Mucosa of stomach (tissue), 1 donor: ENCODE measurements around the gene LIMS1.
"Not testable (repeated sequence)": the region's sequence is repeated elsewhere in the genome, so short reads cannot be mapped to it uniquely, and the experiment has no call there.

Experiments
- H3K27me3 ChIP-seq: one replicate; pipeline ENCODE4 v1.7.0; 2013; ENCODE audit warnings: mild to moderate bottlenecking, low read length; ENCODE audit not compliant: control insufficient read depth, insufficient read depth
- H3K36me3 ChIP-seq: one replicate; pipeline ENCODE4 v1.7.0; 2013; ENCODE audit warnings: low read length; ENCODE audit not compliant: control insufficient read depth, insufficient read depth
- H3K4me1 ChIP-seq: one replicate; pipeline ENCODE4 v1.7.0; 2013; ENCODE audit warnings: mild to moderate bottlenecking, low read length; ENCODE audit not compliant: control insufficient read depth, insufficient read depth
- H3K4me3 ChIP-seq: one replicate; pipeline ENCODE4 v1.7.0; 2013; ENCODE audit warnings: low read length
- H3K9ac ChIP-seq: one replicate; pipeline ENCODE4 v1.7.0; 2013; ENCODE audit warnings: mild to moderate bottlenecking, low read length, moderate library complexity
- H3K9me3 ChIP-seq: one replicate; pipeline ENCODE4 v1.7.0; 2013; ENCODE audit warnings: mild to moderate bottlenecking, low read length, moderate library complexity; ENCODE audit not compliant: control insufficient read depth
- donor health status: Pancreatic carcinoma.

Gene LIMS1

DNA sequence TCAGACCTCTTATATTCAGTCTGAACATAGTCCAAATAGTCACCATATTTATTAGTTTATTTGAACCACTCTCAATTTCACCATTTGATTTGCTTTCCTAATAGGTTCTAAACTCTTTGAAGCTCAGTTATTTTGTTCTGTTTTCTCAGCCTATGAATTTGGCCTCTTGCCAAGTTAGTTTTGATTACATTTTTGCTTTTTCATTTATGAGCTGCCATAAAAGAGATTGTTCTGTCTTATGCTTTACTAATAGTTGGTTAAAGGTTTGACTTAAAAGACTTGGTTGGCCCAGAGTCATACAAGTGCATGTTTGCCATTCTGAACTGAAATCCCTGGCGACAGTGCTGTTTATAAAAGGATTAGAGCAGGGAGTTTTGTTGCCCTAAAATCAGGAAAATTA is 99.1 kb downstream of the LIMS1 start:
- H3K36me3 ChIP-seq, result no peaks in the 10 kb centered on the region
- H3K4me1 ChIP-seq, result peaks cover 53% of the 10 kb centered on the region
- no peaks in the 10 kb centered on the region for H3K9me3 ChIP-seq
- no peaks in the 10 kb centered on the region for H3K27me3 ChIP-seq
- H3K4me3 ChIP-seq, result no peak overlapping the region
- H3K9ac ChIP-seq, result no peak overlapping the region

DNA sequence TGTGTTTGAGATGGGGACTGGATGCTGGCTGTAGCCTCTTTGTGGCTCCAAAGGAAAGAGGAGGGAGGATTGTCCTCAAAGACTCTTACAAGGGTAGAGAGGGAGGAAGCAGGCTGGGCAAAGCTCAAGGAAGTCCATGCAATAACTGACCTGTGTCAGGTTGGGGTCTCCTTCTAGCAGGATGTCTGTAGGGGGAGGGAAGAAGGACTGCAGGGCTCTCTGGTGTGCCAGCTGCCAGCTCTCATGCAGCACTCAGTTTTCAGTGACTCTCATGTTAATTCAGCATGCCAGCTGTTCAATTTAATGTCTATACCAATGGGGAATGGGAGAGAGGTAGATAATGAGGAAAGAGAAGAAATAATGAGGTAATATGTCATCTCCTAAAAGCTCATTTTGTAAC is 99.7 kb downstream of the LIMS1 start:
- Histone ChIP-seq H3K9ac (no peak overlapping the region), H3K36me3 (no peaks in the 10 kb centered on the region), H3K4me1 (peaks cover 54% of the 10 kb centered on the region), H3K4me3 (no peak overlapping the region), H3K9me3 (no peaks in the 10 kb centered on the region), H3K27me3 (no peaks in the 10 kb centered on the region)

GRCh38 chr2:108634576-108635160 is 100.4 kb downstream of the LIMS1 start:
- Histone ChIP-seq H3K27me3 (no peaks in the 10 kb centered on the region), H3K4me3 (no peak overlapping the region), H3K36me3 (no peaks in the 10 kb centered on the region), H3K9ac (no peak overlapping the region), H3K9me3 (no peaks in the 10 kb centered on the region), H3K4me1 (peaks cover 54% of the 10 kb centered on the region)

GRCh38 chr2:108635630-108636354 is 101.5 kb downstream of the LIMS1 start:
- Histone ChIP-seq H3K9ac (no peak overlapping the region), H3K36me3 (no peaks in the 10 kb centered on the region), H3K9me3 (no peaks in the 10 kb centered on the region), H3K4me3 (no peak overlapping the region), H3K27me3 (no peaks in the 10 kb centered on the region), H3K4me1 (peaks cover 54% of the 10 kb centered on the region)

GRCh38 chr2:108637304-108637669 is 103.0 kb downstream of the LIMS1 start:
- Histone ChIP-seq H3K9me3 (no peaks in the 10 kb centered on the region), H3K4me3 (no peak overlapping the region), H3K36me3 (no peaks in the 10 kb centered on the region), H3K9ac (no peak overlapping the region), H3K4me1 (peaks cover 48% of the 10 kb centered on the region), H3K27me3 (no peaks in the 10 kb centered on the region)

- Histone ChIP-seq H3K27me3 (no peaks in the 10 kb centered on the region), H3K4me3 (no peak overlapping the region), H3K4me1 (peaks cover 23% of the 10 kb centered on the region), H3K9ac (no peak overlapping the region), H3K36me3 (no peaks in the 10 kb centered on the region), H3K9me3 (no peaks in the 10 kb centered on the region)
These were observed 106.5 kb downstream of the LIMS1 start for GRCh38 chr2:108640731-108641130.

DNA sequence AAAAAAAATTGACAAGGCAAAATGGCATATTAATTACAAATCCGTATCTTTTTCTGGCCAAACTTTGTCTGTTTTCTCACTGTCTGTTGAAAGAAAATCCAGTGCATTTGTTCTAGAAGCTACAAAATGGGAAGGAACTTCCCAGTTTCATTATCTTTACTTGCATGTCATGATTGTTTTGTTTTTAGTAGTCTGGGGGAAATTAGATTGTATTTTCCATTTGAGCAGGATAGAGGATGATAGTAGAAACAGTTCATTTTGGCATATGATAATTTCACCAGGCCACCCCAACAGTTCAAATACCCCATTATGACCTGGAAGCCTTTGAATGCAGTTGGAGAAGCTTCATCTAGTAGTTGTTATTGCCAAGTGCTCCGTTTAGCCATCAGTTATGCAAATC is 107.5 kb downstream of the LIMS1 start:
- no peaks in the 10 kb centered on the region for H3K27me3 ChIP-seq
- H3K4me1 ChIP-seq, result peaks cover 13% of the 10 kb centered on the region
- H3K4me3 ChIP-seq, result no peak overlapping the region
- H3K36me3 ChIP-seq, result no peaks in the 10 kb centered on the region
- no peaks in the 10 kb centered on the region for H3K9me3 ChIP-seq
- no peak overlapping the region for H3K9ac ChIP-seq

DNA sequence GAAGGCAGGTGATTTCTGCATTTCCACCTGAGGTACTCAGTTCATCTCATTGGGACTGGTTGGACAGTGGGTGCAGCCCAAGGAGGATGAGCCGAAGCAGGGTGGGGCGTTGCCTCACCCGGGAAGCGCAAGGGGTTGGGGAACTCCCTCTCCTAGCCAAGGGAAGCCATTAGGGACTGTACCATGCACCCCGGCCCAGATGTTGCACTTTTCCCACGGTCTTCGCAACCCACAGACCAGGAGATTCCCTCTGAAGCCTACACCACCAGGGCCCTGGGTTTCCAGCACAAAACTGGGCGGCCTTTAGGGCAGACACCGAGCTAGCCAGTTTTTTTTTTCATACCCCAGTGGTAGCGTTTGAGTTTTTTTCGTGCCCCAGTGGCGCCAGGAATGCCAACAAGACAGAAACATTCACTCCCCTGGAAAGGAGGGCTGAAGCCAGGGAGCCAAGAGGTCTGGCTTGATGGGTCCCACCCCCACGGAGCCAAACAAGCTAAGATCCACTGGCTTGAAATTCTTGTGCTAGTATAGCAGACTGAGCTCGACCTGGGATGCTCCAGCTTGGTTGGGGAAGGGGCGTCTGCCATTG is 109.1 kb downstream of the LIMS1 start:
- no peaks in the 10 kb centered on the region for H3K36me3 ChIP-seq
- H3K9ac ChIP-seq, result no peak overlapping the region

DNA sequence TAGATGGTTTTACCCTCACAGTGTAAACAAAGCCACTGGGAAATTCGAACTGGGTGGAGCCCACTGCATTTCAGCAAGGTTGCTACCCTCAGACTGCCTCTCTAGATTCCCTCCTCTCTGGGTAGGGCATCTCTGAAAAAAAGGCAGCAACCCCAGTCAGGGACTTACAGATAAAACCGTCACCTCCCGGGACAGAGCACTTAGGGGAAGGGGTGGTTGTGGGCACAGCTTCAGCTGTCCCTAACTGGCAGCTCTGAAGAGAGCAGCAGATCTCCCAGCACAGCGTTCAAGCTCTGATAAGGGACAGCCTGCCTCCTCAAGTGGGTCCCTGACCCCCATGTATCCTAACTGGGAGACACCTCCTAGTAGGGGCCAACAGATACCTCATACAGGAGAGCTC is 109.6 kb downstream of the LIMS1 start:
- H3K4me1 ChIP-seq, H3K27me3 ChIP-seq, H3K9me3 ChIP-seq, H3K36me3 ChIP-seq, H3K4me3 ChIP-seq, H3K9ac ChIP-seq: not testable (repeated sequence)

More for the DNA sequence above, 109.1 kb downstream of the LIMS1 start:
- Histone ChIP-seq H3K27me3 (no peaks in the 10 kb centered on the region), H3K4me1 (peaks cover under 1% of the 10 kb centered on the region), H3K9me3 (no peaks in the 10 kb centered on the region), H3K4me3 (no peak overlapping the region)

DNA sequence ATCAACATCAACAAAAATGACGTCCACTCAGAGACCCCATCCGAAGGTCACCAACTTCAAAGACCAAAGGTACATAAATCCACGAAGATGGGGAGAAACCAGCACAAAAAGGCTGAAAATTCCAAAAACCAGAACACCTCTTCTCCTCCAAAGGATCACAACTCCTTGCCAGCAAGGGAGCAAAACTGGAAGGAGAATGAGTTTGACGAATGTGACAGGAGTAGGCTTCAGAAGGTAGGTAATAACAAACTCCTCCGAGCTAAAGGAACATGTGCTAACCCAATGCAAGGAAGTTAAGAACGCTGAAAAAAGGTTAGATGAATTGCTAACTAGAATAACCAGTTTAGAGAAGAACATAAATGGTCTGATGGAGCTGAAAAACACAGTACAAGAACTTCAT is 110.2 kb downstream of the LIMS1 start:
- not testable (repeated sequence) for H3K9me3 ChIP-seq

DNA sequence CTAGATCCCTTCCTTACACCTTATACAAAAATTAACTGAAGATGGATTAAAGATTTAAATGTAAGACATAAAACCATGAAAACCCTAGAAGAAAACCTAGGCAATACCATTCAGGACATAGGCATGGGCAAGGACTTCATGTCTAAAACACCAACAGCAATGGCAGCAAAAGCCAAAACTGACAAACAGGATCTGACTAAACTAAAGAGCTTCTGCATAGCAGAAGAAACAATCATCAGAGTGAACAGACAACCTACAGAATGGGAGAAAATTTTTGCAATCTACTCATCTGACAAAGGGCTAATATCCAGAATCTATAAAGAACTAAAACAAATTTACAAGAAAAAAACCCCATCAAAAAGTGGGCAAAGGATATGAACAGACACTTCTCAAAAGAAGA is 114.5 kb downstream of the LIMS1 start:
- H3K9me3 ChIP-seq, H3K9ac ChIP-seq: not testable (repeated sequence)

More for the DNA sequence above, 110.2 kb downstream of the LIMS1 start:
- not testable (repeated sequence) for H3K36me3 ChIP-seq, H3K4me1 ChIP-seq, H3K9ac ChIP-seq, H3K4me3 ChIP-seq, H3K27me3 ChIP-seq

DNA sequence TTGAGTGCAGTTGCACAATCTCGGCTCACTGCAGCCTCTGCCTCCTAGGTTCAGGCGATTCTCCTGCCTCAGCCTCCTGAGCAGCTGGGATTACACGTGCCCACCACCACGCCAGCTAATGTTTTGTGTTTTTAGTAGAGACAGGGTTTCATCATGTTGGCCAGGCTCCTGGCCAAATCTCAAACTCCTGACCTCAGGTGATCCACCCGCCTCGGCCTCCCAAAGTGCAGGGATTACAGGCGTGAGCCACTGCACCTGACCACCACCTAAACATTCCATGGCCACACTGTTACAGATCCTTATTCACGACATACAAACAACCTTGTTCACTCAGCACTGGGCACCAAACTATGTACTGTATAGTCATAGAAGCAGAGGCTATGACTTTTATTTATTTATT is 116.2 kb downstream of the LIMS1 start:
- not testable (repeated sequence) for H3K4me1 ChIP-seq, H3K9me3 ChIP-seq, H3K4me3 ChIP-seq

More for the DNA sequence above, 114.5 kb downstream of the LIMS1 start:
- H3K4me3 ChIP-seq, H3K4me1 ChIP-seq, H3K36me3 ChIP-seq, H3K27me3 ChIP-seq: not testable (repeated sequence)

More for the DNA sequence above, 116.2 kb downstream of the LIMS1 start:
- not testable (repeated sequence) for H3K36me3 ChIP-seq, H3K27me3 ChIP-seq, H3K9ac ChIP-seq
